MM.1S (cell line): ENCODE measurements around the gene PTH1R.

Experiments used
- CTCF ChIP-seq: fragments of 300-600 bp; sonication (generic); IDR thresholded peaks from 2 replicates; pipeline ENCODE4 v1.5.1; 2016; ENCODE audit warnings: antibody characterized with exemption, low read length, mixed read lengths
- EZH2 ChIP-seq: fragments of 300-600 bp; sonication (generic); optimal IDR thresholded peaks from 2 replicates; pipeline ENCODE3; 2017; ENCODE audit warnings: low read depth, mild to moderate bottlenecking, antibody characterized with exemption, low read length, mixed read lengths
- EZH2phosphoT487 ChIP-seq: fragments of 300-600 bp; sonication (generic); IDR thresholded peaks from 2 replicates; pipeline ENCODE4 v1.6.1; 2018; ENCODE audit warnings: antibody characterized with exemption, low read length

- TF ChIP-seq CTCF (no peak), EZH2 (no peak), EZH2phosphoT487 (no peak)
Measured at GRCh38 chr3:46875560-46875959, 2.0 kb upstream of the PTH1R start.
